Gastrocnemius medialis (tissue), 4 donors: ENCODE measurements around the gene GASK1A. TPM values are rescaled to one million over a fixed set of nuclear protein-coding genes. Genes with fewer than 3 reads are reported as not detected.

Source experiments
- ATAC-seq, 2 donors: fragments of 150-250 bp; one replicate each; pipeline ENCODE4 v1.9.1; 2016
- DNase-seq, 2 donors: peaks; one replicate each; pipeline ENCODE4 v3.0.0-alpha.2; 2019
- H3K27ac ChIP-seq, 4 donors: fragments of 200-600 bp; sonication (generic); 1 replicate in 1 of 4; 2 replicates in 3 of 4; pipeline ENCODE4 v1.5.1; 2016 to 2018; ENCODE audit warnings: mild to moderate bottlenecking in 2 of 4, moderate library complexity in 1 of 4
- H3K27me3 ChIP-seq, 3 donors: fragments of 200-600 bp; sonication (generic) in 2 of 3; 1 replicate in 1 of 3; 2 replicates in 2 of 3; pipeline versions ENCODE4 v1.5.1 to v1.6.0; 2016 to 2019; ENCODE audit warnings: mild to moderate bottlenecking in 1 of 3, moderate library complexity in 1 of 3
- H3K36me3 ChIP-seq, 2 donors: fragments of 200-600 bp; sonication (generic) in 1 of 2; one replicate each; pipeline ENCODE4 v1.5.1; 2017 to 2018
- H3K4me1 ChIP-seq, 2 donors: fragments of 200-600 bp; sonication (generic) in 1 of 2; one replicate each; pipeline ENCODE4 v1.5.1; 2016 to 2017; ENCODE audit warnings: mild to moderate bottlenecking in 2 of 2
- H3K4me3 ChIP-seq, 4 donors: fragments of 200-600 bp; sonication (generic) in 3 of 4; 1 replicate in 1 of 4; 2 replicates in 3 of 4; pipeline ENCODE4 v1.5.1; 2016 to 2019; ENCODE audit warnings: mild to moderate bottlenecking in 2 of 4
- H3K9me3 ChIP-seq, 3 donors: fragments of 200-600 bp; sonication (generic) in 2 of 3; 1 replicate in 1 of 3; 2 replicates in 2 of 3; pipeline ENCODE4 v1.5.1; 2016 to 2019
- CTCF ChIP-seq, 5 experiments: fragments of 450-650 bp in 3 of 5; fragments of 200-600 bp in 2 of 5; sonication (generic) in 2 of 5; IDR thresholded peaks in 4 of 5; conservative IDR thresholded peaks in 1 of 5; 1 replicate in 4 of 5; 2 replicates in 1 of 5; pipeline ENCODE4 v1.5.1; 2016 to 2019; ENCODE audit warnings: antibody characterized with exemption in 5 of 5, mild to moderate bottlenecking in 3 of 5, moderate library complexity in 3 of 5
- POLR2A ChIP-seq, 2 donors: fragments of 450-650 bp; IDR thresholded peaks; one replicate each; pipeline ENCODE4 v1.6.1; 2017; ENCODE audit warnings: antibody characterized with exemption in 2 of 2, mild to moderate bottlenecking in 2 of 2, moderate library complexity in 2 of 2
- in situ Hi-C, 4 donors: fragments of 200-750 bp; cut with MboI; loops; one replicate each; pipeline versions ENCODE4 v1.15.0 to v1.8.0; 2017; ENCODE audit warnings: low sequenced_read_pairs in 4 of 4
- intact Hi-C: fragments of 100-400 bp; cut with DNase I; formaldehyde crosslinking; loops from one replicate; pipeline ENCODE4 v1.15.1; 2023; ENCODE audit warnings: low total_unique reads
- total RNA-seq, 4 donors: library from RNA; depleted of rRNA; stranded (reverse); fragments of >200 nt; gene quantifications; one replicate each; pipeline versions ENCODE4 v1.1.0 to v1.2.3, GENCODE V29; 2016

The GASK1A gene
- total RNA-seq, 4 donors from 2014 or later = 0.52 to 6.8 (median 0.87) TPM

GRCh38 chr3:43054754-43055153 lies 75.6 kb downstream of the GASK1A start:
- H3K27ac ChIP-seq = no peak overlapping the region
- H3K9me3 ChIP-seq = peaks cover 0 to 5% (median 0%) of the 10 kb centered on the region in 3 donors
- intact Hi-C loops (no loop called here), in situ Hi-C loops (no loop called here)
- H3K4me3 ChIP-seq = no peak overlapping the region
- H3K27me3 ChIP-seq = no peaks in the 10 kb centered on the region
- no peaks in the 10 kb centered on the region for H3K4me1 ChIP-seq
- TF ChIP-seq CTCF (IDR thresholded peaks at IDR 0.05 in 4 of 5, conservative IDR thresholded peaks at IDR 0.05 in 1 of 5) = no peak
- TF ChIP-seq POLR2A (IDR thresholded peaks at IDR 0.05) = no peak
- DNase-seq = no peak
- no peaks in the 10 kb centered on the region for H3K36me3 ChIP-seq
- ATAC-seq = no peak

- ATAC-seq (no peak), DNase-seq (no peak)
- Histone ChIP-seq H3K4me3 (no peak overlapping the region), H3K4me1 (no peaks in the 10 kb centered on the region), H3K27me3 (no peaks in the 10 kb centered on the region), H3K9me3 (peaks cover 0 to 2% (median 0%) of the 10 kb centered on the region in 3 donors), H3K36me3 (no peaks in the 10 kb centered on the region), H3K27ac (no peak overlapping the region)
- intact Hi-C loops (no loop called here), in situ Hi-C loops (no loop called here)
- TF ChIP-seq POLR2A (IDR thresholded peaks at IDR 0.05) = no peak
- no peak for TF ChIP-seq CTCF (IDR thresholded peaks at IDR 0.05 in 4 of 5, conservative IDR thresholded peaks at IDR 0.05 in 1 of 5)
These were observed 76.3 kb downstream of the GASK1A start for GRCh38 chr3:43055393-43055792.

GRCh38 chr3:43055806-43056770 lies 77.0 kb downstream of the GASK1A start:
- Histone ChIP-seq H3K27ac (no peak overlapping the region), H3K36me3 (no peaks in the 10 kb centered on the region), H3K9me3 (no peaks in the 10 kb centered on the region), H3K27me3 (no peaks in the 10 kb centered on the region), H3K4me1 (no peaks in the 10 kb centered on the region), H3K4me3 (no peak overlapping the region)
- in situ Hi-C loops = no loop called here
- no peak for ATAC-seq
- no peak for TF ChIP-seq POLR2A (IDR thresholded peaks at IDR 0.05)
- no peak for TF ChIP-seq CTCF (IDR thresholded peaks at IDR 0.05 in 4 of 5, conservative IDR thresholded peaks at IDR 0.05 in 1 of 5)
- no peak for DNase-seq
- intact Hi-C loops = no loop called here

GRCh38 chr3:43059456-43059855 lies 80.3 kb downstream of the GASK1A start:
- Histone ChIP-seq H3K36me3 (no peaks in the 10 kb centered on the region), H3K4me1 (no peaks in the 10 kb centered on the region), H3K27ac (no peak overlapping the region), H3K9me3 (no peaks in the 10 kb centered on the region), H3K4me3 (no peak overlapping the region), H3K27me3 (no peaks in the 10 kb centered on the region)
- DNase-seq (no peak), ATAC-seq (no peak)
- intact Hi-C loops (no loop called here), in situ Hi-C loops (no loop called here)
- no peak for TF ChIP-seq CTCF (IDR thresholded peaks at IDR 0.05 in 4 of 5, conservative IDR thresholded peaks at IDR 0.05 in 1 of 5)
- TF ChIP-seq POLR2A (IDR thresholded peaks at IDR 0.05) = no peak
